ENCODE results near the gene LRPPRC. TPM values are rescaled to one million over a fixed set of nuclear protein-coding genes. Genes with fewer than 3 reads are reported as not detected.

The LRPPRC gene
- total and polyA plus RNA-seq, 9 of the 15 experiments (the other 6 are each of a cell fraction or from before 2014, with no cell fraction given): 41.5 to 214 (median 138) TPM

DNA sequence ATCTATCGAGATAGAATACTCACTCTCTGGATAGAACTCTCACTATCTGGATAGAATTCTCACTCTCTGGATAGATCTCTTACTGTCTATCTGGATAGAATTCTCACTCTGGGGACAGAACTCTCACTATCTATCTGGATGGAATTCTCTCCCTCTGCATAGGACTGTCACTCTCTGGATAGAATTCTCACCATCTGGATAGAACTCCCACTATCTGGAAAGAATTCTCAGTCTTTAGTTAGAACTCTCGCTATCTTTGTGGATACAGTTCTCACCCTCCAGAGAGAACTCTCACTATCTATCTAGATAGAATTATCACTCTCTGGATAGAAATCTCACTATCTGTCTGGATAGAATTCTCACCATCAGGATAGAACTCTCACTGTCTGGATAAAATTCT is 140.5 kb downstream of the LRPPRC start:
- peaks cover 4% of the 10 kb centered on the region; the same call in 1 of the 2 replicates for H4K20me1 ChIP-seq (replicated peaks; ENCODE audit: control insufficient read depth, insufficient read depth, low read length)
- CTCF ChIA-PET (ENCODE audit: low intra/inter-chr PET ratio): no interaction called here
- H3K4me1 ChIP-seq (replicated peaks in 1 of 2; ENCODE audit: control insufficient read depth in 2 of 2, insufficient read depth in 2 of 2, low read length in 2 of 2): no peaks in the 10 kb centered on the region; a peak in 1 of 5 replicates
- H3K27me3 ChIP-seq (ENCODE audit: control insufficient read depth in 2 of 2, insufficient read depth in 2 of 2, low read length in 2 of 2): peaks cover 24 to 34% of the 10 kb centered on the region in 2 experiments
- in situ Hi-C loops (cut with MboI) (no loop called here), intact Hi-C loops (cut with micrococcal nuclease) (no loop called here)
- TF ChIP-seq TCFL5 (CRISPR knock-in tag; conservative IDR thresholded peaks at IDR 0.05): no peak
- TF ChIP-seq ZFPM2 (CRISPR knock-in tag; IDR thresholded peaks at IDR 0.05): no peak
- no peak for TF ChIP-seq CEBPG (CRISPR knock-in tag; IDR thresholded peaks at IDR 0.05)
- no peak for TF ChIP-seq CEBPG (tag; conservative IDR thresholded peaks at IDR 0.05 in 1 of 2, IDR thresholded peaks at IDR 0.05 in 1 of 2)
- no peak for TF ChIP-seq BCLAF1 (IDR thresholded peaks at IDR 0.05; ENCODE audit: borderline replicate concordance in 1 of 2, control insufficient read depth in 1 of 2, low read depth in 2 of 2, low read length in 1 of 2)
- TF ChIP-seq ZBED1 (IDR thresholded peaks at IDR 0.05): no peak
- TF ChIP-seq HDAC6 (IDR thresholded peaks at IDR 0.05; ENCODE audit: low read depth, low read length): no peak
- no peak for TF ChIP-seq BRF1 (IDR thresholded peaks at IDR 0.05; ENCODE audit: borderline replicate concordance, extremely low read depth, insufficient read length)
- no peak for TF ChIP-seq KHSRP (IDR thresholded peaks at IDR 0.05)
- no peak for TF ChIP-seq GATA2 (CRISPR knock-in tag; IDR thresholded peaks at IDR 0.05)
- no peak for TF ChIP-seq POLR2AphosphoS5 (IDR thresholded peaks at IDR 0.05; ENCODE audit: control insufficient read depth, insufficient read depth, low read depth, low read length)
- no peak for TF ChIP-seq SUPT5H (IDR thresholded peaks at IDR 0.05)
- TF ChIP-seq VEZF1 (CRISPR knock-in tag; IDR thresholded peaks at IDR 0.05): no peak
- no peak for TF ChIP-seq IFI16 (CRISPR knock-in tag; IDR thresholded peaks at IDR 0.05)
- TF ChIP-seq, protein P1, sequence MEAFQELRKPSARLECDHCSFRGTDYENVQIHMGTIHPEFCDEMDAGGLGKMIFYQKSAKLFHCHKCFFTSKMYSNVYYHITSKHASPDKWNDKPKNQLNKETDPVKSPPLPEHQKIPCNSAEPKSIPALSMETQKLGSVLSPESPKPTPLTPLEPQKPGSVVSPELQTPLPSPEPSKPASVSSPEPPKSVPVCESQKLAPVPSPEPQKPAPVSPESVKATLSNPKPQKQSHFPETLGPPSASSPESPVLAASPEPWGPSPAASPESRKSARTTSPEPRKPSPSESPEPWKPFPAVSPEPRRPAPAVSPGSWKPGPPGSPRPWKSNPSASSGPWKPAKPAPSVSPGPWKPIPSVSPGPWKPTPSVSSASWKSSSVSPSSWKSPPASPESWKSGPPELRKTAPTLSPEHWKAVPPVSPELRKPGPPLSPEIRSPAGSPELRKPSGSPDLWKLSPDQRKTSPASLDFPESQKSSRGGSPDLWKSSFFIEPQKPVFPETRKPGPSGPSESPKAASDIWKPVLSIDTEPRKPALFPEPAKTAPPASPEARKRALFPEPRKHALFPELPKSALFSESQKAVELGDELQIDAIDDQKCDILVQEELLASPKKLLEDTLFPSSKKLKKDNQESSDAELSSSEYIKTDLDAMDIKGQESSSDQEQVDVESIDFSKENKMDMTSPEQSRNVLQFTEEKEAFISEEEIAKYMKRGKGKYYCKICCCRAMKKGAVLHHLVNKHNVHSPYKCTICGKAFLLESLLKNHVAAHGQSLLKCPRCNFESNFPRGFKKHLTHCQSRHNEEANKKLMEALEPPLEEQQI (IDR thresholded peaks at IDR 0.05): no peak
- TF ChIP-seq ARNT (IDR thresholded peaks at IDR 0.05): no peak
- TF ChIP-seq ZNF778 (CRISPR knock-in tag; IDR thresholded peaks at IDR 0.05): no peak
- no peak for TF ChIP-seq FUS (optimal IDR thresholded peaks at IDR 0.05; ENCODE audit: low read depth, low read length)
- FAIRE-seq: no peak
- no peaks in the 10 kb centered on the region for H3K36me3 ChIP-seq (ENCODE audit: control insufficient read depth, insufficient read depth, low read length)
- H3K4me3 ChIP-seq: no peak overlapping the region
- no peaks in the 10 kb centered on the region for H3K9me1 ChIP-seq (ENCODE audit: control insufficient read depth, insufficient read depth, low read length)
- whole genome bisulfite sequencing (ENCODE audit: insufficient coverage, low coverage, missing lambda C conversion rate): 6% methylated on average over 2 of the region's 2 CpGs
- H3K9ac ChIP-seq (ENCODE audit: insufficient read depth in 1 of 2, low read depth in 2 of 2, low read length in 2 of 2): no peak overlapping the region
- no peaks in the 10 kb centered on the region for H3K79me2 ChIP-seq (ENCODE audit: control insufficient read depth, insufficient read depth, low read length)
- no TSS peak for BruUV-seq (replicated peaks)
- no peak overlapping the region for H3K27ac ChIP-seq (ENCODE audit: extremely low read depth, low read depth, low read length)
- no peak for ATAC-seq
- H3K4me2 ChIP-seq (ENCODE audit: insufficient read depth, low read length): no peak overlapping the region
- no peaks in the 10 kb centered on the region for H3K9me3 ChIP-seq (replicated peaks; ENCODE audit: control insufficient read depth, insufficient read depth, low read depth, low read length)
- DNase-seq (ENCODE audit: extremely low read depth in 1 of 4, low spot score in 3 of 4): no peak
- POLR2A ChIA-PET: no interaction called here
- H2AFZ ChIP-seq (ENCODE audit: low read depth, low read length): no peak overlapping the region

Data from K562 (cell line).